Measurements from ENCODE around the gene SEMA4D.

DNA sequence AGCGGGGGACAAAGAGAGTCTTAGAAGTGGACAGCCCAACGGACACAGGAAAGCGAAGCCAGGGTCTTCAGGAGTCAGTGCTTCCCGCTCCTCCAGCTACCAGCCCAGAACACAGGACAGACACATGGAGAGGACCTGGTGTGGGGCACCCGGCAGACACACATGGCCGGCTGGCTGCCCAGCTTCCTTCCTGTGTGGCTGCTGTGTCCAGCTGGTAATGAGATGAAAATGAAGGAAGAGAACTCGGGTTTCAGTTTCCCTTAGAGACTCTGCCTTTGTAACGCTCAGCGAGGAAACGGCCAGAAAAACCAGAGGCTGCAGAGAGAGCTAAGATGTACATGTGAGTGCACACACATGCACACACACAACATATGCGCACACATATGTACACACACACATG is 92.1 kb downstream of the SEMA4D start:
- TF ChIP-seq CTCF (IDR thresholded peaks at IDR 0.05), result no peak
- TF ChIP-seq ZFX (IDR thresholded peaks at IDR 0.05; ENCODE audit: borderline replicate concordance), result no peak
